HepG2 (cell line): ENCODE results near the gene NOP9.

Experiments used
- GTF2F1 ChIP-seq: fragments of 150-350 bp; IDR thresholded peaks from 2 replicates; pipeline ENCODE4 v1.6.1; 2014; ENCODE audit warnings: low read length
- POLR2A ChIP-seq, 2 experiments: IDR thresholded peaks; 2 replicates each; pipeline ENCODE4 v1.6.1; 2011; ENCODE audit warnings: low read depth in 2 of 2, low read length in 2 of 2, mild to moderate bottlenecking in 1 of 2, moderate library complexity in 1 of 2; ENCODE audit not compliant: insufficient read depth in 1 of 2
- PTBP1 ChIP-seq: fragments of 200-400 bp; formaldehyde crosslinking; IDR thresholded peaks from 2 replicates; pipeline ENCODE4 v1.6.1; 2018; ENCODE audit warnings: low read length, low read depth; ENCODE audit not compliant: poor library complexity, severe bottlenecking
- RAD21 ChIP-seq: fragments of 450-650 bp; formaldehyde crosslinking; IDR thresholded peaks from 2 replicates; pipeline ENCODE4 v1.5.0; 2020; ENCODE audit warnings: mild to moderate bottlenecking
- TARDBP ChIP-seq: sonication (generic); formaldehyde crosslinking; IDR thresholded peaks from 2 replicates; pipeline ENCODE4 v1.8.0; 2022; ENCODE audit warnings: mild to moderate bottlenecking, missing genetic modification reagents
- ZNF274 ChIP-seq: sonication (generic); formaldehyde crosslinking; IDR thresholded peaks from 2 replicates; pipeline ENCODE4 v1.5.1; 2020; ENCODE audit warnings: mild to moderate bottlenecking, missing genetic modification reagents
- TF ChIP-seq, protein P1 (sequence below): sonication (generic); formaldehyde crosslinking; IDR thresholded peaks from 2 replicates; pipeline ENCODE4 v1.5.0; 2020; ENCODE audit warnings: mild to moderate bottlenecking, missing genetic modification reagents, moderate library complexity
- TF ChIP-seq, protein P2 (sequence below): sonication (generic); formaldehyde crosslinking; IDR thresholded peaks from 2 replicates; pipeline ENCODE4 v1.8.1; 2023; ENCODE audit warnings: mild to moderate bottlenecking, missing genetic modification reagents

DNA sequence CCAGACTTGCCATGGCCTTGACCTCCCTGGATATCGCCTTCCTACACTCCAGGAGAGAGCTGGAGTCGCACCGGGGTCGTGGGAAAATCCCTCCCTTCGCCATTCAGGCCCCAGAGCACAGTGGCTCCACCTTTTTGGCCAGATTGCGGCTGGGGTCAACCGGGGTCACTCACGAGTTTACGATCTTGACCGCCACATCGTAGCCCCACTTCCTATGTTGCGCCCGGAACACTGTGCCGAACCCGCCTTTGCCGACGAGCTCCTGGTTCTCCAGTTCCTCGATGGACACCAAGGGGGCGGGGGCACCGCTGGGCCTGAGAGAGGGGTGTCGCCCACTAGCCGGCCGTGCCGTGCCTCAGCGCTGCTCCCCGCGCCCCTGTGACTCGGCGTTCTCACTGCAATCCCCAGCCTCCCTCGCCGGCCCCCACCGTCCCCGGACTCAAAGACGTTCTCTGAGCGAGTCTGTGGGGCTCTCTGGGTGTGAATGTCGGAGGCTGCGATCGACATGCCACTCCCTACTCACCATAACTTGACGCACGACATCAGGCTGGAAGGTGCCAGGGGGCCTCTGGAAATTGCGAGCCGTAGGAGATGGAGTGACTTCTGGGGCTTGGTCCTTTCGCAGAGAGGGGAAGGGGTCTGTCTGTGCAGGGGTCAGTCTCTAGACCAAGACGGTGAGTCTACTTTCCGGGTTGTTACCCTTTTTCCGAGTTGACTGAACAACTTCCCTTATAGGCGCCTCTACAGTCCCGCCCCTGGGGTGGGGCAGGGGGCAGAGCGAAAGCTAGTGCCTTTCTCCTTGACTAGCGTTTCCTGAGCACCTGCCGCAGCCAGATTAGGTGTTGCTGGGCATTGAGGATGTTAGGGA, 39.9 kb downstream of the NOP9 start, which contains the start of gene RIPK3:
- TF ChIP-seq, protein P1, sequence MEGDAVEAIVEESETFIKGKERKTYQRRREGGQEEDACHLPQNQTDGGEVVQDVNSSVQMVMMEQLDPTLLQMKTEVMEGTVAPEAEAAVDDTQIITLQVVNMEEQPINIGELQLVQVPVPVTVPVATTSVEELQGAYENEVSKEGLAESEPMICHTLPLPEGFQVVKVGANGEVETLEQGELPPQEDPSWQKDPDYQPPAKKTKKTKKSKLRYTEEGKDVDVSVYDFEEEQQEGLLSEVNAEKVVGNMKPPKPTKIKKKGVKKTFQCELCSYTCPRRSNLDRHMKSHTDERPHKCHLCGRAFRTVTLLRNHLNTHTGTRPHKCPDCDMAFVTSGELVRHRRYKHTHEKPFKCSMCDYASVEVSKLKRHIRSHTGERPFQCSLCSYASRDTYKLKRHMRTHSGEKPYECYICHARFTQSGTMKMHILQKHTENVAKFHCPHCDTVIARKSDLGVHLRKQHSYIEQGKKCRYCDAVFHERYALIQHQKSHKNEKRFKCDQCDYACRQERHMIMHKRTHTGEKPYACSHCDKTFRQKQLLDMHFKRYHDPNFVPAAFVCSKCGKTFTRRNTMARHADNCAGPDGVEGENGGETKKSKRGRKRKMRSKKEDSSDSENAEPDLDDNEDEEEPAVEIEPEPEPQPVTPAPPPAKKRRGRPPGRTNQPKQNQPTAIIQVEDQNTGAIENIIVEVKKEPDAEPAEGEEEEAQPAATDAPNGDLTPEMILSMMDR (CRISPR knock-in tag): no peak
- TF ChIP-seq POLR2A (IDR thresholded peaks at IDR 0.05; ENCODE audit: insufficient read depth in 1 of 2, low read depth in 2 of 2, low read length in 2 of 2) (no peak), RAD21 (CRISPR knock-in tag) (no peak), PTBP1 (no peak), TARDBP (no peak), GTF2F1 (no peak), ZNF274 (CRISPR knock-in tag) (no peak)
- TF ChIP-seq, protein P2, sequence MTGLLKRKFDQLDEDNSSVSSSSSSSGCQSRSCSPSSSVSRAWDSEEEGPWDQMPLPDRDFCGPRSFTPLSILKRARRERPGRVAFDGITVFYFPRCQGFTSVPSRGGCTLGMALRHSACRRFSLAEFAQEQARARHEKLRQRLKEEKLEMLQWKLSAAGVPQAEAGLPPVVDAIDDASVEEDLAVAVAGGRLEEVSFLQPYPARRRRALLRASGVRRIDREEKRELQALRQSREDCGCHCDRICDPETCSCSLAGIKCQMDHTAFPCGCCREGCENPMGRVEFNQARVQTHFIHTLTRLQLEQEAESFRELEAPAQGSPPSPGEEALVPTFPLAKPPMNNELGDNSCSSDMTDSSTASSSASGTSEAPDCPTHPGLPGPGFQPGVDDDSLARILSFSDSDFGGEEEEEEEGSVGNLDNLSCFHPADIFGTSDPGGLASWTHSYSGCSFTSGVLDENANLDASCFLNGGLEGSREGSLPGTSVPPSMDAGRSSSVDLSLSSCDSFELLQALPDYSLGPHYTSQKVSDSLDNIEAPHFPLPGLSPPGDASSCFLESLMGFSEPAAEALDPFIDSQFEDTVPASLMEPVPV (CRISPR knock-in tag): no peak
